NCI-H345 treated with DMSO at 0.1 percent for 48 hours (cell line): ENCODE results near the gene RHBDF2.

Experiments
- DNase-seq: peaks from one replicate; lab custom pipeline; 2025; ENCODE audit not compliant: unreplicated experiment; lab: John Stamatoyannopoulos, UW

RHBDF2 gene

DNA sequence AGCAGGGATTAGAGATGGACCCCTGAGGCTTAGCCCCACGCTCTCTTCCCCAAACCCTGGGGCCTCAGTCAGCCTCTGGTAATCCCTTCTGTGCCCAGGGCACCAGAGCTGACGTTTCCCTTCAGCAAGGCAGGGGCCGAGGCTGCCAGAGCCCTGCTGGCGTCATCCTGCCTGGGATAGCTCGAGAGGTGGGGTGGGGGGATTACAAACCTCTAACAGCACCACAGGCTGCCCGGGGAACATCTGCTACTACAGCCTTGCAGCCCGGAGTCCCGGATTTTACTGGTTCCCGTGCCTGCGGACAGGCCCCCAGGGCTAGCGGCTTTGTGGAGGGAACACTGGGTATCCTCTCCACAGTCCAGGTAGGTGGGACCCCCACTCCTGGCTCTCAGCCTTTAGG, 33.9 kb downstream of the RHBDF2 start, which contains the start of gene AANAT:
TSS of gene AANAT (plus strand) at position 238 of the 400 bp plus-strand sequence. CDS start 1,144 bp downstream, outside the sequence.
- DNase-seq: no peak

GRCh38 chr17:76466775-76467130, 34.5 kb downstream of the RHBDF2 start:
- no peak for DNase-seq

DNA sequence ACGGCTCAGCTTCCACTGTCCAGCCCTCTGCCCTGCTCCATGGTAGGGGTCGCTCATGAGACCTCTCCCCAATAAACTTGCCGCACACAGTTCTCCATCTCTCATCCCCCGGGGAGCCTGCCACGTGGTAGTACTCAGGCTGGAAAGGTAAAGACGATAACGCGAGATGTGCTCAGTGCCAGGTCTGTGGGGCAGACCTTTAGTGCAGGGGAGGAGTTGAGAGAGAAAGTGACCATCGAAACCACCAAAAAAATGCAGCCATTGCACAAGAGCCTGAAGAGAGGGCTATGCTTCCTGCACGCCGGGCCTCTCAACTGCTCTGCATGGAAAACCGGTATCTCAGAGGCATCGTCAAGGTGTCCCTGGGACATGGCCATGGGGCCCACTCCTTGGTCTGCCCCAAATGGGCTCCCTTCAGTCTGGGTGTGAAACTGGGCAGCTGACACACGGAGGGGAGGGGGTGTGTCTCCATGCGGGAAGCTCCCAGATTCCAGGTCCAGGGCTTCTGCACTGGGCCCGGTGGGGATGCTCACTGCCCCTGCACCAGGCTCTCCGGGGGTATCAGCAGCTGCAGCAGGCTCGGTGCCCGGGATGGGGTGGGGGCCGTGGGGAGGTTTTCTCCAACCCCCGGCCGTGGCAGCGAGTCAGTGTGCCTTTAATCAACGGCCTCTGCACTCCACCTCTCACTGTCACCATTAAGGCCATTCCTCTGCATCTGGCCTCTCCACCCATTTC, 38.5 kb downstream of the RHBDF2 start:
- no peak for DNase-seq

- no peak for DNase-seq
Measured at GRCh38 chr17:76461765-76462555, 39.3 kb downstream of the RHBDF2 start.

DNA sequence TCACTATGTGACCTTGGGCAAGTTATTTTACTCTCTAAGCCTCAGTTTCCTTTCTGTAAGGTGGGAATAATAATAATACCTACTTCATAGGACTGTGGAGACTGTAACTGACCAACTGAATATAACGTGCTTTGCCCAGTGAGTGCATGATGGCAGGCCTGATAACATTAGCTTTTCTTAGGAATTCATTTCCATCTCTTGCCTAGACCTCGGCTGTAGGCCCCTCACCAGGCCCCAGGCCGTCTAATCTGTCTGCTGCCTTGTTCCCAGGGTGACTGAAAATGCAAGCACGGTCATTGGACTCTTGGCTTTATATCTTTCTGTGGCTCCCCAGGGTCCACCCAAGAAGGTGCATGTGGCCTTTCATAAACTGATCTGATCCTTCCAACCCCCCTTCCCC, 41.5 kb downstream of the RHBDF2 start:
- DNase-seq: no peak

DNA sequence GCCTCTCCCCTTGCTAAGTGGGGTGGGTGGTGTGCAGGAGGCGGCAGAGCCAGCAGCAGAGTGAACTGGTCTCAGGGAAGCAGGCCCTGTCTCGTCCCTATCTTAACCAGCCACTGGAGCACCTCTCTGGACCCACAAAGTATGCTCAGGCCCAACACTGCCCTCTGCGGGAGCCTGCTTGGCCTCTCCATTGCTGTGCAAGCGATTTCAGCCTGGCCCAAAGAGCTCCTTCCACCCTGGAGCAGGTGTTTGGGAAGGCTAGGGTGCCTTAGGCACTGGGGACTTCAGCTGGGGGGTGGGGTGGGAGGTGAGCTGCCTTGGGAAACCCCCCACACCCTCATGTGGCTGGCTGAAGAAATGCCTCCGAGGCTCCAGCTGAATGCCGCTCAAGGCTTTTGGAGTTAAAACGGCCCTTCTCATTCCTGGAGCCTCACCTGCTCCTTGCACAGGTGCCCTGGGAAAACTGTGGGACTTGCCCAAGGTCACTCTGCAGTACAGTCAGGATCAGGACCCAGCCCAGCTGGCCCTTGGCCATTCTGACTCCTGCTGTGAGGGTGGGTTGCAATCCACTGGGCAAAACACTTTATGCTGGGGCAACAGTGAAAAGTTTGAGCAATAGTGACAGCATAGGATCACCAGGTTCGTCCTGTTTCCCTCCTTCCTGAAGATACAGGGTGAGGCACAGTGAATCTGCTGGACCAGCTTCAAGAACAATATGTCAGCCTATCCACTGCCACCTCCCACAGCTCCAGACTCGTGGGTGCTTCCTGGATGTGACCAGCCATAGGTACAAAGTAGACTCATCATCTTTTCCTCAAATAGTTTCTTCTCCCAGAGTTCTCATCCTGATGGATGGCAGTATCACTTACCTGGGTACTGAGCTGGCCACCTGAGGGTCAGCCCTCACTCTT, 42.4 kb downstream of the RHBDF2 start:
- no peak for DNase-seq

DNA sequence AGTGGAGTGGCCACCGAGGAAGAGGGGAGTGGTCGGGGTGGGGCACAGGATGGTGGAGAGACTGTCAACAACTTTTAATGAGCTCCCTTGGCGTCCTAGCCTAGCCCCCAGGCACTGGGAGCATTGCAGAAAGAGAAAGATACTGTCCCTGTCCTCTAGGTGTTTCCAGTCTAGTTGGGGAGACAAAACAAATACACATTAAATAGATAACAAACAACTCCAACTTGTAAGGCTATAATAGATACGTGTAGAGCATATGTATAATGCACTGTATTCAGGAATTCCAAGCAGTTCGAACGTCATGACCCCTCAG, 47.8 kb downstream of the RHBDF2 start:
- no peak for DNase-seq

GRCh38 chr17:76452660-76453430, 48.4 kb downstream of the RHBDF2 start, which contains the start of gene UBE2O:
Gene UBE2O, minus strand, starts transcription at chr17:76453152. Its CDS starts 11 bp downstream, at chr17:76453141.
- DNase-seq: peak; percentile 88

GRCh38 chr17:76452127-76452659, 49.0 kb downstream of the RHBDF2 start:
- no peak for DNase-seq

DNA sequence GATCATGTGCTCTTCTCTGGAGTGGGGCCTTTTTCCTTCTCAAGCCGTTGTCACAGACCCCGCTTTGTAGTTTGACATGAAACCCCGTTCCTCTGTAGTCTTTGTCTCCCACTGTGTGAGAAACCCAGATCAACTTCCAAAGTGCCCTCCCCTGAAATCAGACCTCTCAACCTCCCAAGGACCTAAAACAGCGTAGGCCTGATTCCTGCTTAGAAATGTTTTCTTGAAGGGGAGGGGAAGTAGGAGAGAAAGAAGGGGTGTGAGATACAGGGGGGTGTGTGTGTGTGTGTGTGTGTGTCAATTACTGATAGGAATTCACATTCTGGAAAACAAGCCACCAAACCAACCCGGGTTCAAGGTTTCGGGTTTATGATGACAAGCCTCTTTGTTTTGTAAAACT, 49.7 kb downstream of the RHBDF2 start:
- no peak for DNase-seq

- DNase-seq: no peak
Measured at GRCh38 chr17:76449126-76449525, 52.1 kb downstream of the RHBDF2 start.

- DNase-seq: no peak
Measured at GRCh38 chr17:76447931-76448652, 53.1 kb downstream of the RHBDF2 start.

GRCh38 chr17:76446449-76447231, 54.6 kb downstream of the RHBDF2 start:
- DNase-seq: no peak

DNA sequence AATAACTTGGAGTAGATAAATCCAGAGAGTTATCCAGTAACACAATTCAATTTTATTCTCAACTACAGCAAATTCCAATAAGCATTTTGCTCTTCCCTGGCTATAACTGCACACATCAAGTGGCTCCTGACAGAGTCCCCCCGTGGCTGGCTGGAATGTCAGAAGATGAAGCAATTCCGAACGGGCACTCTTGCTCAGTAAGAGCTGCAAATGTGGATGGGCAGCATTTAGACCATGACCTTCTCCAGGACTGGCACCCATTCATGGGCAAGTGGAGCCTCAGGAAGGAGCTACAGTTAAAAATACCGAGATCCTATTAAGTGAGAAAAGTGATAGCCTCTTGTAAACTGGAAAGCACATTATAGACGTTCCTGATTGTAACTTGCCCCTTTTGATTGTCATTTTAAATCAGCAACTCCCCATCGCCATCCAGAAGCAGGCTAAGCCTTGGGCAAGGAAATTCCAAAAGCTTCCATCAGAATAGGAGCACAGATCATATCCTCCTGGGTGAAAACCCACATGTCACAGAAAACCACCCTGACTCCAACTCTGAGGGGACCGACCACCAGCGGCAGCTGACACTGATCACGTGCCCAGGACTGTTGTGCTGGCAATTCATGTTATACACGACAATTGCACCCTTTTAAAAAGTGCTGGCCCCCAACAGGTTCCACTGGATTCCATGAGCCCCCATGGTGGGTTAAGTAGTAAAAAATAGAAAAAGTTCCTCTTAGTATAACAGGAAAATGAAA, 55.4 kb downstream of the RHBDF2 start:
- DNase-seq: no peak

- DNase-seq: no peak
Measured at GRCh38 chr17:76444518-76445311, 56.5 kb downstream of the RHBDF2 start.

DNA sequence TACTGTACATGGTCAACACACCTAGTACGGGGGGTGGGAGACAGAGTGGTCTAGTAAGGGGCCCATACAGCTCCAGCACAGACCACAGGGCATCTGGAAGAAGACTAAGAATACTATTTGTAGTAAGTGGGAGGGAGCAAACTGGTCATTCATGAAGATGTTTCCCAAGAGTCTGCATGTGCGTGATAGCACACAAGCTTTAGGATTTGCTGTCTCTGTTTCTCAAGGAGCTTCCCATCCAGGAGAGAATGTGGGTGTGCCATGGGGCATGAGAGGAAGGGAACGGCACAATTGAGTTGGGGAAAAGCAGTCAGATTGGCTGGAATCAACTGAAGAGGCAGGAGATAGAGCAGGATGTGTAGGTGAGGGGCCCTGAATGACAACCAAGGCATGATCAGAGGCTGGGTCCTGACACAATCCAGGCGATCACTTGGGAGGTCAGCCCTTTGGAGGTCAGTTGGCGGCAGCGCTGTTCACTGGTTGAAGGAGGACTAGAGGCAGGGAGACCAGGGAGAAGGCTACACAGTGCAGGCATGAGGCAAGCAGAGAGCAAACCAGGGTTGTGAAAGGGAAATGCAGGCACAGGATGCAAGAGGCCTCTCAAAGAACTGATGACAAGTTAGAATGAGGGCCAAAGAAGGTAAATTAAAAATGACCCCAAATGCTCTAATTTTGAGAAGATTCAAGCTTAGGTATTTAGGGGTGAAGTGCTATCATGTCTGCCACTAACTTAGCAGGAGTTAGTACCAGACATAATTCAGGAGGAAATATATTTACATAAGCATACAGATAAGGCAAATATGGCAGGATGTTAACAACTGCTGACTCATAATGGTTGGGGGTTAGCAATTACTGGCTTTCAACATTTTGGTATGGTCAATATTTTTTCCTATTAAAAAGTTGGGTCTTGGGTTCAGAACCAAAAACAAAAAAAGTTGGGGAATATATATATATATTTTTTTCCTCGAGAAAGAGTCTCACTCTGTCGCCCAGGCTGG, 58.6 kb downstream of the RHBDF2 start:
- DNase-seq: no peak
